DOHH2 (cell line): ENCODE data around the gene CARD10.

Source experiments
- H3F3A ChIP-seq: fragments of 200-600 bp; sonication (generic), shearing (Covaris generic); 2 replicates; pipeline ENCODE4 v1.6.0; 2016; ENCODE audit warnings: antibody characterized with exemption, mild to moderate bottlenecking; ENCODE audit not compliant: control insufficient read depth, insufficient read depth
- H3K27ac ChIP-seq: fragments of 200-600 bp; sonication (generic); 2 replicates; pipeline ENCODE4 v1.5.1; 2014; ENCODE audit warnings: low read depth, mild to moderate bottlenecking, low read length, moderate library complexity
- H3K27me3 ChIP-seq: fragments of 200-600 bp; sonication (generic); 2 replicates; pipeline ENCODE4 v1.6.1; 2014; ENCODE audit warnings: mild to moderate bottlenecking, low read length, mixed read lengths; ENCODE audit not compliant: control insufficient read depth
- H3K36me3 ChIP-seq: fragments of 200-600 bp; sonication (generic); 2 replicates; pipeline ENCODE4 v1.6.1; 2014; ENCODE audit warnings: mild to moderate bottlenecking, low read length, moderate library complexity, mixed read lengths; ENCODE audit not compliant: control insufficient read depth
- H3K4me1 ChIP-seq: fragments of 200-600 bp; sonication (generic); 2 replicates; pipeline ENCODE4 v1.6.1; 2014; ENCODE audit warnings: mild to moderate bottlenecking, low read length, mixed read lengths; ENCODE audit not compliant: control insufficient read depth
- H3K4me2 ChIP-seq: fragments of 200-600 bp; sonication (generic); 2 replicates; pipeline ENCODE4 v1.6.0; 2014; ENCODE audit warnings: mild to moderate bottlenecking, low read length, moderate library complexity
- H3K4me3 ChIP-seq: fragments of 200-600 bp; sonication (generic); 2 replicates; pipeline ENCODE4 v1.5.1; 2014; ENCODE audit warnings: mild to moderate bottlenecking, low read length, mixed read lengths
- H3K79me2 ChIP-seq: fragments of 200-600 bp; sonication (generic); 2 replicates; pipeline ENCODE4 v1.6.1; 2014; ENCODE audit warnings: mild to moderate bottlenecking, low read length, mixed read lengths; ENCODE audit not compliant: control insufficient read depth
- H3K9me2 ChIP-seq: fragments of 200-600 bp; sonication (generic); replicated peaks from 2 replicates; pipeline ENCODE4 v1.6.1; 2014; ENCODE audit warnings: mild to moderate bottlenecking, low read length, mixed read lengths; ENCODE audit not compliant: control insufficient read depth
- H3K9me3 ChIP-seq: fragments of 200-600 bp; sonication (generic); 2 replicates; pipeline ENCODE4 v1.6.1; 2014; ENCODE audit warnings: antibody characterized with exemption, low read length, mixed read lengths; ENCODE audit not compliant: control insufficient read depth, insufficient read depth
- H4K20me1 ChIP-seq: fragments of 200-600 bp; sonication (generic); 2 replicates; pipeline ENCODE4 v1.6.0; 2014; ENCODE audit warnings: low read depth, mild to moderate bottlenecking, antibody characterized with exemption, low read length, moderate library complexity; ENCODE audit not compliant: control insufficient read depth, insufficient read depth
- CTCF ChIP-seq: fragments of 200-600 bp; sonication (generic); IDR thresholded peaks from one replicate; pipeline ENCODE4 v1.5.1; 2014; ENCODE audit warnings: antibody characterized with exemption, mild to moderate bottlenecking, low read depth, low read length; ENCODE audit not compliant: poor library complexity, severe bottlenecking
- EZH2phosphoT487 ChIP-seq: fragments of 200-600 bp; sonication (generic); IDR thresholded peaks from 2 replicates; pipeline ENCODE4 v1.6.1; 2017; ENCODE audit warnings: borderline replicate concordance, mild to moderate bottlenecking, antibody characterized with exemption, low read length, moderate library complexity, mixed read lengths

Gene CARD10

GRCh38 chr22:37559521-37559900, 40.3 kb upstream of the CARD10 start:
- Histone ChIP-seq H3K4me2 (no peak overlapping the region), H3F3A (no peaks in the 10 kb centered on the region), H3K27ac (no peak overlapping the region), H3K9me2 (no peaks in the 10 kb centered on the region), H4K20me1 (no peaks in the 10 kb centered on the region), H3K4me3 (no peak overlapping the region), H3K27me3 (peaks cover 34% of the 10 kb centered on the region), H3K36me3 (no peaks in the 10 kb centered on the region), H3K9me3 (no peaks in the 10 kb centered on the region), H3K79me2 (no peaks in the 10 kb centered on the region), H3K4me1 (no peaks in the 10 kb centered on the region)
- TF ChIP-seq EZH2phosphoT487 = no peak
- no peak for TF ChIP-seq CTCF

GRCh38 chr22:37558815-37559214, 39.6 kb upstream of the CARD10 start:
- H3K4me1 ChIP-seq = no peaks in the 10 kb centered on the region
- H3K4me2 ChIP-seq = no peak overlapping the region
- no peaks in the 10 kb centered on the region for H3K79me2 ChIP-seq
- no peaks in the 10 kb centered on the region for H4K20me1 ChIP-seq
- H3F3A ChIP-seq = no peaks in the 10 kb centered on the region
- peaks cover 34% of the 10 kb centered on the region for H3K27me3 ChIP-seq
- no peak for TF ChIP-seq EZH2phosphoT487
- TF ChIP-seq CTCF = no peak
- H3K9me2 ChIP-seq = no peaks in the 10 kb centered on the region
- H3K27ac ChIP-seq = no peak overlapping the region
- H3K9me3 ChIP-seq = no peaks in the 10 kb centered on the region
- H3K36me3 ChIP-seq = no peaks in the 10 kb centered on the region
- no peak overlapping the region for H3K4me3 ChIP-seq

- Histone ChIP-seq H3K4me2 (no peak overlapping the region), H4K20me1 (no peaks in the 10 kb centered on the region), H3K9me3 (no peaks in the 10 kb centered on the region), H3K9me2 (no peaks in the 10 kb centered on the region), H3K27ac (no peak overlapping the region), H3K79me2 (no peaks in the 10 kb centered on the region), H3K36me3 (no peaks in the 10 kb centered on the region), H3K27me3 (peaks cover 34% of the 10 kb centered on the region), H3K4me1 (no peaks in the 10 kb centered on the region), H3K4me3 (no peak overlapping the region), H3F3A (no peaks in the 10 kb centered on the region)
- no peak for TF ChIP-seq EZH2phosphoT487
- no peak for TF ChIP-seq CTCF
Observed at GRCh38 chr22:37557321-37558001, 38.2 kb upstream of the CARD10 start.
